HL-60 (cell line): ENCODE data around the gene SP2.

ENCODE experiments used
- DNase-seq, 2 experiments: peaks; one replicate each; pipeline ENCODE4 v3.0.0-alpha.2; 2010 to 2020; ENCODE audit warnings: low read depth in 1 of 2, low spot score in 1 of 2
- H3K27ac ChIP-seq: fragments of 250-450 bp; sonication (Bioruptor Pico); replicated peaks from 2 replicates; pipeline ENCODE4 v1.5.1; 2020; ENCODE audit warnings: mild to moderate bottlenecking, moderate library complexity
- H3K27me3 ChIP-seq: fragments of 250-450 bp; sonication (Bioruptor Pico); 2 replicates; pipeline ENCODE4 v1.5.1; 2021; ENCODE audit warnings: mild to moderate bottlenecking, moderate library complexity; ENCODE audit not compliant: insufficient read depth, poor library complexity, severe bottlenecking
- H3K4me3 ChIP-seq: replicated peaks from 2 replicates; pipeline ENCODE4 v1.5.1; 2011; ENCODE audit warnings: mild to moderate bottlenecking, control low read depth, low read length; ENCODE audit not compliant: insufficient read depth
- GABPA ChIP-seq: IDR thresholded peaks from 2 replicates; pipeline ENCODE4 v1.6.1; 2012; ENCODE audit warnings: low read depth
- POLR2AphosphoS5 ChIP-seq: IDR thresholded peaks from 2 replicates; pipeline ENCODE4 v1.6.1; 2012; ENCODE audit warnings: low read depth
- SPI1 ChIP-seq: IDR thresholded peaks from 2 replicates; pipeline ENCODE4 v1.6.1; 2012; ENCODE audit warnings: low read depth, mild to moderate bottlenecking, borderline replicate concordance
- TF ChIP-seq, protein P1 (sequence below): IDR thresholded peaks from one replicate; pipeline ENCODE4 v1.5.1; 2011; ENCODE audit warnings: low read length, control low read depth, inconsistent platforms; ENCODE audit not compliant: insufficient read depth
- TF ChIP-seq, protein P2 (sequence below): IDR thresholded peaks from 2 replicates; pipeline ENCODE4 v1.6.1; 2012; ENCODE audit warnings: low read depth; ENCODE audit not compliant: insufficient replicate concordance

The SP2 gene

DNA sequence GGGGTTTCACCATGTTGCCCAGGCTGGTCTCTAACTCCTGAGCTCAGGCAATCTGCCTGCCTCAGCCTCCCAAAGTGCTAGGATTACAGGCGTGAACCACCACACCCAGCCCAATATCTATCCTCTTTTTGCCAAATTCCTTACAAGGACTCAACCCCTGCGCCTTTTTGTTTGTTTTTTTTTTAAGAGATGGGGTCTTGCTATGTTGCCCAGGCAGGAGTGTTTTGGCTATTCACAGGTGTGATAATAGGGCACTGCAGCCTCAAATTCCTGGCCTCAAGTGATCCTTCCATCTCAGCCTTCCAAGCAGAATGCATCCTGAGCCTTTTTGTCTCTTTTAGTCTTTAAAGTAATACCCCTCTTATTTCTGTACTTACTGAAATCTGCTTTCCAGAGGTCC, 17.0 kb downstream of the SP2 start:
- DNase-seq = no peak
- no peak overlapping the region for H3K4me3 ChIP-seq
- H3K27me3 ChIP-seq = no peaks in the 10 kb centered on the region
- H3K27ac ChIP-seq = no peak overlapping the region
- TF ChIP-seq, protein P1, sequence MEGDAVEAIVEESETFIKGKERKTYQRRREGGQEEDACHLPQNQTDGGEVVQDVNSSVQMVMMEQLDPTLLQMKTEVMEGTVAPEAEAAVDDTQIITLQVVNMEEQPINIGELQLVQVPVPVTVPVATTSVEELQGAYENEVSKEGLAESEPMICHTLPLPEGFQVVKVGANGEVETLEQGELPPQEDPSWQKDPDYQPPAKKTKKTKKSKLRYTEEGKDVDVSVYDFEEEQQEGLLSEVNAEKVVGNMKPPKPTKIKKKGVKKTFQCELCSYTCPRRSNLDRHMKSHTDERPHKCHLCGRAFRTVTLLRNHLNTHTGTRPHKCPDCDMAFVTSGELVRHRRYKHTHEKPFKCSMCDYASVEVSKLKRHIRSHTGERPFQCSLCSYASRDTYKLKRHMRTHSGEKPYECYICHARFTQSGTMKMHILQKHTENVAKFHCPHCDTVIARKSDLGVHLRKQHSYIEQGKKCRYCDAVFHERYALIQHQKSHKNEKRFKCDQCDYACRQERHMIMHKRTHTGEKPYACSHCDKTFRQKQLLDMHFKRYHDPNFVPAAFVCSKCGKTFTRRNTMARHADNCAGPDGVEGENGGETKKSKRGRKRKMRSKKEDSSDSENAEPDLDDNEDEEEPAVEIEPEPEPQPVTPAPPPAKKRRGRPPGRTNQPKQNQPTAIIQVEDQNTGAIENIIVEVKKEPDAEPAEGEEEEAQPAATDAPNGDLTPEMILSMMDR = no peak
- TF ChIP-seq GABPA (no peak), SPI1 (no peak), POLR2AphosphoS5 (no peak)

DNA sequence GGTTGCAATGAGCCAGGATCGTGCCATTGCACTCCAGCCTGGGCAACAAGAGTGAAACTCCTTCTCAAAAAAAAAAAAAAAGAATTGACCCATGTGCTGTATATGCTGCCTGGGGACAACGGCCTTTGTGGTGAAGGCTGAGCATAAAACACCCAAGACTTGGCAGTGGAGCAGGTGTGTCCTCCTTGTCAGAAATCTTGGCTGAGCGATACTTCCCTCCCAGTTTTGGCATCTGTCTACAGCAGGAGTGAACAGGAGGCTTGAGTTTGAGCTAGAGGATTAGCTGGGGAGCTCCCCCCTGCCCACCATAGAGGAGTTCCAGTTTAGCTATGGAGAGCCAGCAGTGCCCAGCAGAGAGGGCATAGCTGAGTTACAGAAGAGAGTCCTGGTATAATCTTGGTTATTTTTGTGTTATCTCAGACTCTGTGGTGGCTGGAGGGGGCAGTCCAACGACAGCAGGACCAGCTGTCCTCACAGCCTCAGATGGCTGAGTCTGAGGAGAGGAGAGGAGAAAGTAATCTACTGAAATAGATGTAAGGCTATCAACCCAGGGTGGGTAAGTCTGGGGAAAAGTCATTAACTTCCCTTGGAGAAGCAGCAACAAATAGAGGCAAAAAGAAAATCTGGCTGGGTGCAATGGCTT, 18.4 kb downstream of the SP2 start:
- Histone ChIP-seq H3K27ac (no peak overlapping the region), H3K4me3 (no peak overlapping the region), H3K27me3 (no peaks in the 10 kb centered on the region)
- TF ChIP-seq POLR2AphosphoS5 = no peak
- TF ChIP-seq, protein P1 = no peak
- no peak for TF ChIP-seq GABPA
- no peak for DNase-seq

DNA sequence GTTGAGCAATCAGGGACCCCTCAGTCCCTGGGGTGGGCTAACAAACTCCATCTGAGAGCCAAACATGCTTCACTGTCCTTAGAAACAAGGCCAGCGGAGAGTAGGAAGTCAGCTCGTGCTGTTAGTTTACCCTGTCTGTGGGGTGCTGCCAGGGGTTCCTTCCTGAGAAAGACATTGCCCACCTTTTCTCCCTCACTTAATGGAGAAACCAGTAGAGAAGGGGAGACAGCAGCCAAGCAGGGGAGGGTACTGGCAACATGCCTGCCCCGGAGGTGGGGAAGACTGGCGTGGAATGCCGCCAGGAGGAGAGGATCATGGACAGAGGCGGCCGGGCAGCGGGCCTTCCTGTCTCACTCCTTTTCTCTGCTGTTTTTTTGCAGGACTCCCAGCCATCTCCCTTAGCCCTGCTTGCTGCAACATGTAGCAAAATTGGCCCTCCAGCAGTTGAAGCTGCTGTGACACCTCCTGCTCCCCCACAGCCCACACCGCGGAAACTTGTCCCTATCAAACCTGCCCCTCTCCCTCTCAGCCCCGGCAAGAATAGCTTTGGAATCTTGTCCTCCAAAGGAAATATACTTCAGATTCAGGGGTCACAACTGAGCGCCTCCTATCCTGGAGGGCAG, 19.9 kb downstream of the SP2 start:
- Histone ChIP-seq H3K4me3 (no peak overlapping the region), H3K27me3 (no peaks in the 10 kb centered on the region), H3K27ac (no peak overlapping the region)
- TF ChIP-seq, protein P2, sequence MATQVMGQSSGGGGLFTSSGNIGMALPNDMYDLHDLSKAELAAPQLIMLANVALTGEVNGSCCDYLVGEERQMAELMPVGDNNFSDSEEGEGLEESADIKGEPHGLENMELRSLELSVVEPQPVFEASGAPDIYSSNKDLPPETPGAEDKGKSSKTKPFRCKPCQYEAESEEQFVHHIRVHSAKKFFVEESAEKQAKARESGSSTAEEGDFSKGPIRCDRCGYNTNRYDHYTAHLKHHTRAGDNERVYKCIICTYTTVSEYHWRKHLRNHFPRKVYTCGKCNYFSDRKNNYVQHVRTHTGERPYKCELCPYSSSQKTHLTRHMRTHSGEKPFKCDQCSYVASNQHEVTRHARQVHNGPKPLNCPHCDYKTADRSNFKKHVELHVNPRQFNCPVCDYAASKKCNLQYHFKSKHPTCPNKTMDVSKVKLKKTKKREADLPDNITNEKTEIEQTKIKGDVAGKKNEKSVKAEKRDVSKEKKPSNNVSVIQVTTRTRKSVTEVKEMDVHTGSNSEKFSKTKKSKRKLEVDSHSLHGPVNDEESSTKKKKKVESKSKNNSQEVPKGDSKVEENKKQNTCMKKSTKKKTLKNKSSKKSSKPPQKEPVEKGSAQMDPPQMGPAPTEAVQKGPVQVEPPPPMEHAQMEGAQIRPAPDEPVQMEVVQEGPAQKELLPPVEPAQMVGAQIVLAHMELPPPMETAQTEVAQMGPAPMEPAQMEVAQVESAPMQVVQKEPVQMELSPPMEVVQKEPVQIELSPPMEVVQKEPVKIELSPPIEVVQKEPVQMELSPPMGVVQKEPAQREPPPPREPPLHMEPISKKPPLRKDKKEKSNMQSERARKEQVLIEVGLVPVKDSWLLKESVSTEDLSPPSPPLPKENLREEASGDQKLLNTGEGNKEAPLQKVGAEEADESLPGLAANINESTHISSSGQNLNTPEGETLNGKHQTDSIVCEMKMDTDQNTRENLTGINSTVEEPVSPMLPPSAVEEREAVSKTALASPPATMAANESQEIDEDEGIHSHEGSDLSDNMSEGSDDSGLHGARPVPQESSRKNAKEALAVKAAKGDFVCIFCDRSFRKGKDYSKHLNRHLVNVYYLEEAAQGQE = no peak
- no peak for TF ChIP-seq SPI1
- TF ChIP-seq GABPA = no peak
- DNase-seq = no peak

DNA sequence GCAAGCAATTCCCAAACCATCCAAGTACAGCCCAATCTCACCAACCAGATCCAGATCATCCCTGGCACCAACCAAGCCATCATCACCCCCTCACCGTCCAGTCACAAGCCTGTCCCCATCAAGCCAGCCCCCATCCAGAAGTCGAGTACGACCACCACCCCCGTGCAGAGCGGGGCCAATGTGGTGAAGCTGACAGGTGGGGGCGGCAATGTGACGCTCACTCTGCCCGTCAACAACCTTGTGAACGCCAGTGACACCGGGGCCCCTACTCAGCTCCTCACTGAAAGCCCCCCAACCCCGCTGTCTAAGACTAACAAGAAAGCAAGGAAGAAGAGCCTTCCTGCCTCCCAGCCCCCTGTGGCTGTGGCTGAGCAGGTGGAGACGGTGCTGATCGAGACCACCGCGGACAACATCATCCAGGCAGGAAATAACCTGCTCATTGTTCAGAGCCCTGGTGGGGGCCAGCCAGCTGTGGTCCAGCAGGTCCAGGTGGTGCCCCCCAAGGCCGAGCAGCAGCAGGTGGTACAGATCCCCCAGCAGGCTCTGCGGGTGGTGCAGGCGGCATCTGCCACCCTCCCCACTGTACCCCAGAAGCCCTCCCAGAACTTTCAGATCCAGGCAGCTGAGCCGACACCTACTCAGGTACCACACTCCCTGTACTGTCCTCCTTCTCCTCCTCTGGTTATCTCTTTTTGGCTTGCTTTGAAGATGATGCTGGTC, 20.6 kb downstream of the SP2 start:
- TF ChIP-seq POLR2AphosphoS5 (no peak), SPI1 (no peak), GABPA (no peak)
- TF ChIP-seq, protein P2 = no peak
- TF ChIP-seq, protein P1 = no peak
- no peaks in the 10 kb centered on the region for H3K27me3 ChIP-seq
- no peak for DNase-seq
- no peak overlapping the region for H3K4me3 ChIP-seq
- no peak overlapping the region for H3K27ac ChIP-seq
